IMR-90 (cell line): Measurements from ENCODE around the gene CD163. TPM values are rescaled to one million over a fixed set of nuclear protein-coding genes. Genes with fewer than 3 reads are reported as not detected.

Experiments
- ATAC-seq: fragments of 200-7000 bp; cut with Tn5 transposase; 2 replicates; pipeline ENCODE4 v1.9.1; 2020; ENCODE audit warnings: low read depth, mild to moderate bottlenecking, moderate library complexity
- BruUV-seq: library from RNA; stranded (reverse); fragments of 400-500 nt; replicated peaks from 2 replicates; lab custom pipeline; 2021; lab: Mats Ljungman, UMichigan
- CTCF ChIA-PET: fragments of 300-600 bp; formaldehyde crosslinking; extraction: SDS; loops from one replicate; lab custom pipeline; 2021; ENCODE audit warnings: antibody characterized with exemption; lab: Yijun Ruan, JAX
- POLR2A ChIA-PET: fragments of 300-600 bp; sonication (Branson Sonifier 250); formaldehyde crosslinking; loops from one replicate; lab custom pipeline; 2022; ENCODE audit warnings: antibody characterized with exemption; ENCODE audit not compliant: unreplicated experiment; lab: Charles Lee
- DNase-seq: peaks from one replicate; pipeline ENCODE4 v3.0.0; 2013
- H2AFZ ChIP-seq: replicated peaks from 2 replicates; pipeline ENCODE3; 2013; ENCODE audit warnings: low read length, mild to moderate bottlenecking; ENCODE audit not compliant: poor library complexity
- H2AK5ac ChIP-seq: 2 replicates; pipeline ENCODE4 v1.6.1; 2013; ENCODE audit warnings: low read depth, low read length, inconsistent platforms
- H2AK9ac ChIP-seq: replicated peaks from 2 replicates; pipeline ENCODE3; 2013; ENCODE audit warnings: mild to moderate bottlenecking, low read depth, low read length, moderate library complexity; ENCODE audit not compliant: poor library complexity
- H2BK120ac ChIP-seq: 2 replicates; pipeline ENCODE4 v1.6.1; 2013; ENCODE audit warnings: low read depth, low read length, inconsistent platforms
- H2BK15ac ChIP-seq: 3 replicates; pipeline ENCODE4 v1.6.1; 2013; ENCODE audit warnings: low read depth, low read length, inconsistent platforms
- H2BK20ac ChIP-seq: 2 replicates; pipeline ENCODE4 v1.6.1; 2013; ENCODE audit warnings: low read depth, mild to moderate bottlenecking, inconsistent platforms, low read length, moderate library complexity
- H2BK5ac ChIP-seq: 2 replicates; pipeline ENCODE4 v1.6.1; 2013; ENCODE audit warnings: mild to moderate bottlenecking, low read depth, low read length, inconsistent platforms; ENCODE audit not compliant: poor library complexity, severe bottlenecking
- H3K14ac ChIP-seq: replicated peaks from 2 replicates; pipeline ENCODE4 v1.6.1; 2013; ENCODE audit warnings: low read depth, low read length, inconsistent platforms
- H3K18ac ChIP-seq: 2 replicates; pipeline ENCODE4 v1.6.1; 2013; ENCODE audit warnings: low read depth, low read length, control low read depth
- H3K23ac ChIP-seq: 2 replicates; pipeline ENCODE4 v1.6.1; 2013; ENCODE audit warnings: low read depth, low read length, inconsistent platforms
- H3K27ac ChIP-seq: 2 replicates; pipeline ENCODE4 v1.5.1; 2013; ENCODE audit warnings: mild to moderate bottlenecking, control low read depth, low read length; ENCODE audit not compliant: insufficient read depth
- H3K27me3 ChIP-seq: 2 replicates; pipeline ENCODE4 v1.6.1; 2013; ENCODE audit warnings: low read length; ENCODE audit not compliant: control insufficient read depth, insufficient read depth
- H3K36me3 ChIP-seq: 2 replicates; pipeline ENCODE4 v1.6.1; 2013; ENCODE audit warnings: low read length, mixed read lengths; ENCODE audit not compliant: control insufficient read depth, insufficient read depth
- H3K4ac ChIP-seq: 2 replicates; pipeline ENCODE4 v1.6.1; 2013; ENCODE audit warnings: low read depth, low read length, inconsistent platforms
- H3K4me1 ChIP-seq: 2 replicates; pipeline ENCODE4 v1.6.1; 2013; ENCODE audit warnings: low read length, mixed read lengths; ENCODE audit not compliant: control insufficient read depth, insufficient read depth
- H3K4me2 ChIP-seq: 2 replicates; pipeline ENCODE4 v1.6.1; 2013; ENCODE audit warnings: low read depth, mild to moderate bottlenecking, control low read depth, low read length, moderate library complexity
- H3K4me3 ChIP-seq: 2 replicates; pipeline ENCODE4 v1.5.1; 2013; ENCODE audit warnings: low read depth, mild to moderate bottlenecking, control low read depth, low read length, moderate library complexity; ENCODE audit not compliant: insufficient read depth
- H3K56ac ChIP-seq: 2 replicates; pipeline ENCODE4 v1.6.1; 2013; ENCODE audit warnings: low read length, inconsistent platforms; ENCODE audit not compliant: insufficient read depth; ENCODE audit errors: extremely low read depth
- H3K79me1 ChIP-seq, 2 experiments: 2 replicates each; pipeline ENCODE4 v1.6.1; 2013; ENCODE audit warnings: low read length in 2 of 2, inconsistent platforms in 1 of 2, low read depth in 1 of 2
- H3K9ac ChIP-seq: 2 replicates; pipeline ENCODE4 v1.6.1; 2013; ENCODE audit warnings: low read depth, low read length, control low read depth
- H3K9me1 ChIP-seq: 2 replicates; pipeline ENCODE4 v1.6.1; 2013; ENCODE audit warnings: low read length, inconsistent platforms; ENCODE audit not compliant: insufficient read depth
- H3K9me3 ChIP-seq: 2 replicates; pipeline ENCODE4 v1.6.1; 2013; ENCODE audit warnings: low read length; ENCODE audit not compliant: control insufficient read depth, insufficient read depth
- H4K20me1 ChIP-seq: 2 replicates; pipeline ENCODE4 v1.6.1; 2013; ENCODE audit warnings: low read length, inconsistent platforms; ENCODE audit not compliant: insufficient read depth
- H4K5ac ChIP-seq: 2 replicates; pipeline ENCODE4 v1.6.1; 2013; ENCODE audit warnings: mild to moderate bottlenecking, low read depth, low read length, control low read depth
- H4K8ac ChIP-seq, 2 experiments: 2 replicates each; pipeline ENCODE4 v1.6.1; 2013; ENCODE audit warnings: low read depth in 2 of 2, low read length in 2 of 2, control low read depth in 1 of 2, inconsistent platforms in 1 of 2
- H4K91ac ChIP-seq: 2 replicates; pipeline ENCODE4 v1.6.1; 2013; ENCODE audit warnings: low read depth, low read length, inconsistent platforms; ENCODE audit not compliant: insufficient read depth
- BHLHE40 ChIP-seq: fragments of 150-350 bp; IDR thresholded peaks from 2 replicates; pipeline ENCODE4 v1.6.1; 2016; ENCODE audit warnings: mild to moderate bottlenecking, low read depth, low read length
- CEBPB ChIP-seq: IDR thresholded peaks from 2 replicates; pipeline ENCODE4 v1.6.1; 2012; ENCODE audit warnings: low read depth, low read length, improper control_type of control experiment
- CHD1 ChIP-seq: IDR thresholded peaks from 2 replicates; pipeline ENCODE4 v1.6.1; 2012; ENCODE audit warnings: low read depth, low read length, improper control_type of control experiment
- CTCF ChIP-seq: conservative IDR thresholded peaks from 2 replicates; pipeline ENCODE4 v1.5.1; 2012; ENCODE audit warnings: mild to moderate bottlenecking, low read depth, low read length, improper control_type of control experiment
- ELK1 ChIP-seq: fragments of 150-350 bp; IDR thresholded peaks from 2 replicates; pipeline ENCODE4 v1.6.1; 2016; ENCODE audit warnings: low read depth, mild to moderate bottlenecking, low read length, moderate library complexity, borderline replicate concordance
- FOS ChIP-seq: fragments of 150-350 bp; IDR thresholded peaks from 2 replicates; pipeline ENCODE4 v1.6.1; 2016; ENCODE audit warnings: low read depth, low read length
- MAFK ChIP-seq: IDR thresholded peaks from 2 replicates; pipeline ENCODE4 v1.6.1; 2012; ENCODE audit warnings: low read depth, low read length, improper control_type of control experiment
- MAZ ChIP-seq: IDR thresholded peaks from 2 replicates; pipeline ENCODE4 v1.6.1; 2012; ENCODE audit warnings: low read depth, mild to moderate bottlenecking, low read length, improper control_type of control experiment, moderate library complexity, borderline replicate concordance
- MXI1 ChIP-seq: IDR thresholded peaks from 2 replicates; pipeline ENCODE4 v1.6.1; 2012; ENCODE audit warnings: low read depth, mild to moderate bottlenecking, low read length, moderate library complexity, borderline replicate concordance
- NFE2L2 ChIP-seq: fragments of 150-350 bp; IDR thresholded peaks from 2 replicates; pipeline ENCODE4 v1.6.1; 2016; ENCODE audit warnings: low read depth, mild to moderate bottlenecking, low read length
- POLR2A ChIP-seq: IDR thresholded peaks from 2 replicates; pipeline ENCODE4 v1.6.1; 2012; ENCODE audit warnings: mild to moderate bottlenecking, low read depth, low read length
- RAD21 ChIP-seq: IDR thresholded peaks from 2 replicates; pipeline ENCODE4 v1.6.1; 2012; ENCODE audit warnings: low read length, improper control_type of control experiment
- RCOR1 ChIP-seq: IDR thresholded peaks from 2 replicates; pipeline ENCODE4 v1.6.1; 2012; ENCODE audit warnings: mild to moderate bottlenecking, low read length, improper control_type of control experiment; ENCODE audit not compliant: insufficient replicate concordance
- RFX5 ChIP-seq: IDR thresholded peaks from 2 replicates; pipeline ENCODE4 v1.8.0; 2012; ENCODE audit warnings: low read depth, mild to moderate bottlenecking, low read length, moderate library complexity
- SMC3 ChIP-seq: fragments of 150-350 bp; IDR thresholded peaks from 2 replicates; pipeline ENCODE4 v1.6.1; 2016; ENCODE audit warnings: low read depth, mild to moderate bottlenecking, antibody characterized with exemption, low read length, moderate library complexity
- USF2 ChIP-seq: fragments of 150-350 bp; IDR thresholded peaks from 2 replicates; pipeline ENCODE4 v1.6.1; 2017; ENCODE audit warnings: mild to moderate bottlenecking, antibody characterized with exemption, low read length, low read depth
- dilution Hi-C: fragments of 300-500 bp; cut with HindIII; formaldehyde crosslinking; loops from one replicate; pipeline ENCODE4 v1.14.3; 2018; ENCODE audit warnings: low sequenced_read_pairs; ENCODE audit not compliant: unreplicated experiment
- in situ Hi-C: fragments of 300-500 bp; cut with MboI; formaldehyde crosslinking; loops from 3 replicates; pipeline ENCODE4 v1.14.3; 2019; ENCODE audit warnings: low sequenced_read_pairs, inconsistent platforms, mixed read lengths
- intact Hi-C: fragments of 100-400 bp; cut with micrococcal nuclease; formaldehyde crosslinking; loops from 2 replicates; pipeline ENCODE4 v1.10.0; 2022
- polyA plus RNA-seq, 3 experiments: library from polyadenylated mRNA; depleted of rRNA; stranded (reverse); fragments of >200 nt; gene quantifications; 2 replicates each; pipeline ENCODE4 v1.2.3, GENCODE V29; 2012; ENCODE audit warnings: low replicate concordance in 1 of 3
- total RNA-seq: library from RNA; depleted of rRNA; stranded (reverse); fragments of >200 nt; gene quantifications from 2 replicates; pipeline ENCODE4 v1.2.3, GENCODE V29; 2012

CD163 gene
- total and polyA plus RNA-seq, 2 of the 4 experiments (the other 2 are of a cell fraction) = not detected

GRCh38 chr12:7434670-7435069 lies 68.9 kb downstream of the CD163 start:
- no TSS peak for BruUV-seq
- H4K5ac ChIP-seq = no peak overlapping the region; the same call in 1 of the 2 replicates
- no peak overlapping the region for H2AFZ ChIP-seq
- H3K14ac ChIP-seq = no peak overlapping the region
- H4K91ac ChIP-seq = no peak overlapping the region
- CTCF ChIA-PET = interaction anchor here (1.1 kb wide), 1 partner anchor 26 kb away, joined by 3 read pairs; no protein-coding TSS in a partner anchor
- H3K56ac ChIP-seq = no peak overlapping the region
- no peak for TF ChIP-seq BHLHE40
- TF ChIP-seq MAFK = no peak
- no peak for TF ChIP-seq CHD1
- TF ChIP-seq ELK1 = no peak
- TF ChIP-seq MAZ = no peak
- no peak for TF ChIP-seq USF2
- TF ChIP-seq POLR2A = no peak
- TF ChIP-seq RCOR1 = no peak
- TF ChIP-seq MXI1 = no peak
- TF ChIP-seq SMC3 = no peak
- TF ChIP-seq RAD21 = no peak
- TF ChIP-seq RFX5 = no peak
- TF ChIP-seq CTCF = no peak
- TF ChIP-seq CEBPB = no peak
- no peak for TF ChIP-seq FOS
- no peak for TF ChIP-seq NFE2L2
- intact Hi-C loops (no loop called here), dilution Hi-C loops (no loop called here), in situ Hi-C loops (no loop called here)
- no peak overlapping the region for H2BK5ac ChIP-seq
- no peak overlapping the region for H3K9ac ChIP-seq
- no peak overlapping the region for H3K4me3 ChIP-seq
- H3K36me3 ChIP-seq = no peaks in the 10 kb centered on the region
- no peak overlapping the region for H3K4me2 ChIP-seq
- POLR2A ChIA-PET = no interaction called here
- no peak overlapping the region for H2AK9ac ChIP-seq
- no peak overlapping the region for H2AK5ac ChIP-seq
- H3K4ac ChIP-seq = no peak overlapping the region
- H3K9me1 ChIP-seq = no peaks in the 10 kb centered on the region; the same call in 1 of the 2 replicates
- no peak overlapping the region for H3K23ac ChIP-seq
- no peak overlapping the region; the same call in 1 of the 2 replicates for H3K18ac ChIP-seq
- DNase-seq = no peak
- no peaks in the 10 kb centered on the region for H4K20me1 ChIP-seq
- H4K8ac ChIP-seq = no peak overlapping the region
- H3K27me3 ChIP-seq = no peaks in the 10 kb centered on the region
- H2BK20ac ChIP-seq = no peak overlapping the region
- peak overlapping the region; percentile 68 for H2BK120ac ChIP-seq
- no peak overlapping the region for H2BK15ac ChIP-seq
- 0 out of 2 replicates have a peak, but pooled peaks cover 2% of the 10 kb centered on the region for H3K9me3 ChIP-seq
- H3K27ac ChIP-seq = no peak overlapping the region
- no peak for ATAC-seq
- H3K79me1 ChIP-seq = no peaks in the 10 kb centered on the region
- peaks cover 3% of the 10 kb centered on the region; the same call in 1 of the 2 replicates for H3K4me1 ChIP-seq
